Activated naive CD4-positive, alpha-beta T cell treated with anti-CD3 and anti-CD28 coated beads for 36 hours (primary cell): ENCODE results near the gene GPA33. TPM values are rescaled to one million over a fixed set of nuclear protein-coding genes. Genes with fewer than 3 reads are reported as not detected.

ENCODE experiments used
- total RNA-seq, 2 experiments: library from RNA; stranded (reverse); gene quantifications; one replicate each; pipeline ENCODE4 v1.2.3, GENCODE V29; 2021

GPA33 gene
- total RNA-seq, 2 experiments from 2014 or later: 1.2 to 1.4 TPM

Other genes starting within 250 kb of the GPA33 start
- 10 to 100 TPM; 19.6 to 19.9 TPM for gene TADA1, start 214.1 kb downstream of the GPA33 start, total RNA-seq
- gene ILDR2, start 114.8 kb downstream of the GPA33 start, total RNA-seq: 10 to 100 TPM in 1 of 2 experiments, 1 to 10 TPM in 1; 9.1 to 10.5 TPM
- under 1 TPM; 0.24 to 0.35 TPM for gene MAEL, start 101.1 kb downstream of the GPA33 start, total RNA-seq
- not detected for gene STYXL2, start 3.7 kb upstream of the GPA33 start, total RNA-seq
- 10 to 100 TPM; 17.6 to 19.4 TPM for gene POU2F1, start 130.5 kb upstream of the GPA33 start, total RNA-seq